ENCODE results near the gene GPX4. TPM values are rescaled to one million over a fixed set of nuclear protein-coding genes. Genes with fewer than 3 reads are reported as not detected.
A peak's percentile ranks its signal among the peaks of the same experiment; 100 is the strongest.
"Not testable (repeated sequence)": the region's sequence is repeated elsewhere in the genome, so short reads cannot be mapped to it uniquely, and the experiment has no call there.

The GPX4 gene
- total RNA-seq, 8 experiments from 2014 or later, result 331 to 509 (median 399) TPM

DNA sequence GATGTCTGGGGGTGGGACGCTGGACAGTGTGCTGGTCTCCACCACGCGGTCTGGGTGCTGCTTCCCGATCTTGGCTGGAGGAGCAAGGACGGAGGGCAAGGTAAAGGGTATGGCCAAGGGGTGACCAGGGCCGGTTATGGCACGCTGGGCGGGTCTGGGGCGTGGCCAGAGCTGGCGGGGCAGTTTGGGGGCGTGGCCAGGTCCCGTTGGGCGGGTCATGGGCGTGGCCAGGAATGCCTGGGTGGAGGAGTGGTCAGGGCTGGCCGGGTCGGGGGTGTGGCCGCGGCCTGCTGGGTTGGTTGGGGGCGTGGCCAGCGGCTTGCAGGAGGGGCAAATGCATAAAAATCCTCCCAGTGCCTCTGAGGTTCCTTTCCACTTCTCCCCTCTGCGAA, 19.2 kb downstream of the GPX4 start:
- Histone ChIP-seq H3K4me3 (no peak overlapping the region), H3K4me1 (replicated peaks in 1 of 2) (peaks cover 2 to 10% of the 10 kb centered on the region in 2 donors), H3K27ac (no peak overlapping the region)
- ATAC-seq (replicated peaks in 6 of 8), result peak; percentile 8 to 83 (median 68)
- in situ Hi-C loops (cut with MboI; ENCODE audit: low pct_unique_long_range_greater_than_20kb in 2 of 9, low sequenced_read_pairs in 9 of 9, unreplicated experiment in 9 of 9), result no loop called here
- WGBS, 10 experiments, result 61% methylated on average over 5 of the region's 21 CpGs; no CpG with 5 or more reads in 9 of the 10 experiments

DNA sequence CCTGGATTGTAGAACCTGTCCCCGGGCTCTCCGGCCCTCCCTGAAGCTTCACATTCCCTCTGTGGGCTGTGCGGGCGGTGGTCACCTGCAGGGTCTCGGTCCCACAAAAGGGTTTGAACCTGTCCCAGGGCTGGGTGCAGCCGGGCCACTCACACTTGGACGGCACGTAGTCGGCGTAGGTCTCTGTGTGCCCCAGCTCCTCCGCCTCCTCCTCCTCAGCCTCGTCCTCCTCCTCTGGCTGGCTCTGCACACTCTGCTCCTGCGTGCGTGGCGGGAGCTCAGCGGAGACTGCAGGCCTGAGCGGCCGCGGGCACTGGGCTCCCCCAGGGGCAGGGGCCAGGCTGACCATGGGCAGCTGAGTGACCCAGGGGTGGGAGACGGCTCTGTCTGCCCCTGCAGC, 19.6 kb downstream of the GPX4 start:
- no peak overlapping the region for H3K27ac ChIP-seq
- peaks cover 2 to 10% of the 10 kb centered on the region in 2 donors for H3K4me1 ChIP-seq (replicated peaks in 1 of 2)
- no peak overlapping the region for H3K4me3 ChIP-seq
- in situ Hi-C loops (cut with MboI; ENCODE audit: low pct_unique_long_range_greater_than_20kb in 2 of 9, low sequenced_read_pairs in 9 of 9, unreplicated experiment in 9 of 9), result no loop called here
- 60 to 100% (median 82%) methylated on average over 1 to 7 of the region's 20 CpGs; no CpG with 5 or more reads in 6 of the 10 experiments for WGBS, 10 experiments
- peak; percentile 0 to 36 (median 8) for ATAC-seq (replicated peaks in 6 of 8)

DNA sequence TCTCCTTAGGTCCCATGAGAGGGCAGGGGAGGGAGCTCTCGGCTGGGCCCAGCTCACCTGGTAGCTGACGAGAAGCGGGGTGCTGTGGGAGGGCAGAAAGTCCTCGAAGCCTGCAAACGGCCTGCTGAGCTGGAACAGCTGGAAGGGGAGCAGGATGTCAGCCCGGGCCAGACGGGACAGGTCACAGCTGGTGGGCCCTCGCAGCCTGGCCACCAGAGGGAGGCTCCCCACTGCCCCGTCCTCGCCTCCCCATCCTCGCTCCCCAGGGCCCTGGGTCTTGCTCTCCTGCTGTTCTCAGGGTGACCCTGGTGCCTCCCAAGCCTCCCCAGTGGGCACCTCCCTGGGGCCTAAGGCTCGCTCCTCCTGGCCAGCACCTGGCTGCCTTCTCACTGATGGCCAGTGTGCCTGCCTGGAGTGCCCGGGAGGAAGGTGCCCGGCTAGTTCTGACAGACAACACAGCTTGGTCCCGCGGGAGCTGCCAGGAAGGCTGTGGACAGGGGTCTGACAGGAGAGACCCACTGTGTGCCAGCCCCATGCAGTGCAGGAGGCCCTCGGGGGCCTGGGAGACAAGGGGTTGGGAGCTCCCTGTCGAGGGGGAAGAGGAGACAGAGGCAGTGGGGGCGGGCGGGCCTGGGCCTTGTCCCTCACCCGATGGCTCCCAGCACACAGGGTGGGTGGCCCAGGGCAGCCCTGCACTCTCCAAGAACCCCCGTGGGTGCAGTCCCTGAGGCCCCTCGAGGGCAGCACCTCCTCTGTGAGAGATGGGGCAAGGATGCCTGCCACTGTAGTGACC, 20.3 kb downstream of the GPX4 start:
- ATAC-seq (replicated peaks in 6 of 8), result peak in 2 of 8 experiments; percentile 11 to 16
- Histone ChIP-seq H3K27ac (no peak overlapping the region), H3K4me3 (no peak overlapping the region), H3K4me1 (replicated peaks in 1 of 2) (peaks cover 2 to 10% of the 10 kb centered on the region in 2 donors)
- in situ Hi-C loops (cut with MboI; ENCODE audit: low pct_unique_long_range_greater_than_20kb in 2 of 9, low sequenced_read_pairs in 9 of 9, unreplicated experiment in 9 of 9), result no loop called here
- 63 to 100% methylated on average over 1 to 4 of the region's 23 CpGs; no CpG with 5 or more reads in 8 of the 10 experiments for WGBS, 10 experiments

DNA sequence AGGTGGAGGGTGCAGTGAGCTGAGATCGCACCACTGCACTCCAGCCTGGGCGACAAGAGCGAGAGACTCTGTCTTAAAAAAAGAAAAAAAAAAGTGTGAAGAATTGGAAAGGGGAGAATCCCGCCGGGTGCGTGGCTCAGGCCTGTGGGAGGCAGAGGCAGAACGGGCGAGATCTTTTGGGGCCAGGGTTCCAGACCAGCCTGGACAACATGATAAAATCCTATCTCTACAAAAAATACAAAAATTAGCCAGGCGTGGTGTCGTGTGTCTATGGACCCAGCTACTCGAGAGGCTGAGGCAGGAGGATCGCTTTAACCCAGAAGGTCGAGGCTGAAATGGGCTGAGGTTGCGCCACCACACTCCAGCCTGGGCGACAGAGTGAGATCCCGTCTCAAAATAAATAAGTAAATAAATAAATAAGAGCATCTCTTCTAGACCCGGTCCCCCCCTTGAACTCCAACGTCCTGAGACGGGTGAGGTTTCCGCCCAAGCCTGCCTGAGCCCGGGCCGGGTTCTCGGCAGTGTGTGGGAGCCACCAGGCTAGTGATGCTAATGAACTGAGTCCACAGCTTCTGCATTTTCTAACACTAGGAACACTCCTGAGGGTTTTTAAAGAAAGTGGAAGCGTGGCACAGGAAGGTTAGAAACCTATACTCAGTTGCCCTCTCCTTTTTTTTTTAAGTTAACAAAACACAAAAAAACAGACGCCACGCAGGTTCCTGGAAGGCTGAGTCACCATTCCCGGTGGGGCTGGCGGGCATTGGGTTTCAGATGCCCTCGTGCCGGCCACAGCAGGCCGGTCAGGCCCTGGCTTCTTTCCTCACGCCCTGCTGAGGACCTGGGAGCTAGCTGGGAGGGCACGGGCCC, 22.0 kb downstream of the GPX4 start:
- no peak overlapping the region for H3K4me3 ChIP-seq
- H3K4me1 ChIP-seq (replicated peaks in 1 of 2), result peaks cover 3 to 10% of the 10 kb centered on the region in 2 donors
- no peak for ATAC-seq (replicated peaks in 6 of 8)
- no peak overlapping the region for H3K27ac ChIP-seq
- 62 to 100% (median 88%) methylated on average over 1 to 16 of the region's 33 CpGs; no CpG with 5 or more reads in 2 of the 10 experiments for whole genome bisulfite sequencing, 10 experiments
- in situ Hi-C loops (cut with MboI; ENCODE audit: low pct_unique_long_range_greater_than_20kb in 2 of 9, low sequenced_read_pairs in 9 of 9, unreplicated experiment in 9 of 9), result no loop called here

DNA sequence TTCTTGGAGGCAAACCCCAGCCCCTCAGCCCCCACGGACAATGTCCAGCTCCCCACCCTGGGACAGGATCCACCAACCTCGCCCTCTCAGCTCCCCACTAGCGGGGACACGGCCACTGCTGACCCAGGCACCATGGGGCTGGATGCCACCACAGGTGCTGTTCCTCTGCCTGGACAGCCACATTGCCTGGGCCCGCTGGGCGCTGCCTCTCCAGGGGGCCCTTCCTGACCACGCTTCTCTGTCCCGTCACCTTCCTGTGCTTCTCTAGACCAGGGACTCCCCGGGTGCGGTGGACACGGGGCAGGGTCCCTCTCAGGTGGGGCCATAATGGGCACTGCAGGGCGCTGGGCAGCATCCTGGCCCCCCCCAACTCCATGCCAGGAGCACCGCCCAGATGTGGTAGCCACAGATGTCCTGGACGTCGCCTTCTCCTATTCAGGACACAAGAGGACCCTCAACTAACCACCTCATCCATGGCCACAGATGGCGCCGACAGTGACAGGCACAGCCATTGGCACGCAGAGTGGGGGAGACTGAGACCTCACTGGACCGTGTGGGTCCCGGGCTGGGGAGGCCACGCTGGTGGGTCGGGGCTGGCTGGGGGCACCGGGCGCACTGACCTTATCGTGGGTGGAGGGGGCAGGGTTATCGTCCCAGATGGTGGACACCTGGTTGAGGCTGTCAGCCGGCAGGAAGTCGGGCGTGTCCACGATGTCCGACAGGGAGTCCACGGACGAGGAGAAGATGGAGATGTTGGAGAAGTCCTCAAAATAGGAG, 23.4 kb downstream of the GPX4 start:
- H3K4me1 ChIP-seq (replicated peaks in 1 of 2), result peaks cover 15 to 21% of the 10 kb centered on the region in 2 donors
- no peak overlapping the region for H3K4me3 ChIP-seq
- ATAC-seq (replicated peaks in 6 of 8), result no peak
- in situ Hi-C loops (cut with MboI; ENCODE audit: low pct_unique_long_range_greater_than_20kb in 2 of 9, low sequenced_read_pairs in 9 of 9, unreplicated experiment in 9 of 9), result no loop called here
- no peak overlapping the region for H3K27ac ChIP-seq
- WGBS, 10 experiments, result 80 to 95% methylated on average over 1 to 4 of the region's 33 CpGs; no CpG with 5 or more reads in 8 of the 10 experiments

DNA sequence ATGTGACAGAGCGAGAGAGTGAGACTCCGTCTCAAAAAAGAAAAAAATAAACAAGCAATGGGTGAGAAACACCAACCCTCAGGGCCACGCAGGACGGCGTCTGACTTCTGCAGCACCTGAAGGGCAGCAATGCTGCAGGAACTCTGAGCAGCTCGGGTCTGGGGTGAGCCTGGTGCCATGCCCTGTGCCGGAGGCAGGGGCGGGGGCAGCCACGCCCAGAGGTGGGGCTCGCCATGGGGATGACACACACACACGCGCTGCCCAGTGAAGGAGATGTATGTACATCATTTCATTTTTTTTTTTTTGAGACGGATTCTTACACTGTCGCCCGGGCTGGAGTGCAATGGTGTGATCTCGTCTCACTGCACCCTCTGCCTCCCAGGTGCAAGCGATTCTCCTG, 24.3 kb downstream of the GPX4 start:
- Histone ChIP-seq H3K4me1 (replicated peaks in 1 of 2) (peaks cover 24 to 27% of the 10 kb centered on the region in 2 donors), H3K27ac (no peak overlapping the region), H3K4me3 (no peak overlapping the region)
- in situ Hi-C loops (cut with MboI; ENCODE audit: low pct_unique_long_range_greater_than_20kb in 2 of 9, low sequenced_read_pairs in 9 of 9, unreplicated experiment in 9 of 9), result no loop called here
- 80 to 100% (median 100%) methylated on average over 3 to 9 of the region's 17 CpGs; no CpG with 5 or more reads in 7 of the 10 experiments for WGBS, 10 experiments
- peak in 2 of 8 experiments; percentile 2 to 12 for ATAC-seq (replicated peaks in 6 of 8)

DNA sequence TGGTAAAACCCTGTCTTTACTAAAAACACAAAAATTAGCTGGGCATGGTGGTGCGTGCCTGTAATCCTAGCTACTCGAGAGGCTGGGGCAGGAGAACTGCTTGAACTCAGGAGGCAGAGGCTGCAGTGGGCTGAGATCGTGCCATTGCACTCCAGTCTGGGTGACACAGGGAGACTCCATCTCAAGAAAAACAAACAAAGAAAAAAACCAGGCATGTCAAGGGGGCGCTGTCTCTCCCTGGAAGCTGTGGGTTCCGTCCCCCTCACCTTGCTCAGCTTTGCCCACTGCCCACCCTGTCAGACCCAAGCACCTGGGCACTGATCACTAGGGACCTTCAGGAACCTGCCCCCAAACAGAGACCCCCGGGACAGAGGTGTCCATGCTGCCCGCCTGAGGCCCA, 25.3 kb downstream of the GPX4 start:
- 63 to 100% (median 90%) methylated on average over 1 to 5 of the region's 7 CpGs; no CpG with 5 or more reads in 4 of the 10 experiments for WGBS, 10 experiments
- peaks cover 21 to 23% of the 10 kb centered on the region in 2 donors for H3K4me1 ChIP-seq (replicated peaks in 1 of 2)
- in situ Hi-C loops (cut with MboI; ENCODE audit: low pct_unique_long_range_greater_than_20kb in 2 of 9, low sequenced_read_pairs in 9 of 9, unreplicated experiment in 9 of 9); H3K27ac ChIP-seq; ATAC-seq (replicated peaks in 6 of 8); H3K4me3 ChIP-seq: not testable (repeated sequence)

DNA sequence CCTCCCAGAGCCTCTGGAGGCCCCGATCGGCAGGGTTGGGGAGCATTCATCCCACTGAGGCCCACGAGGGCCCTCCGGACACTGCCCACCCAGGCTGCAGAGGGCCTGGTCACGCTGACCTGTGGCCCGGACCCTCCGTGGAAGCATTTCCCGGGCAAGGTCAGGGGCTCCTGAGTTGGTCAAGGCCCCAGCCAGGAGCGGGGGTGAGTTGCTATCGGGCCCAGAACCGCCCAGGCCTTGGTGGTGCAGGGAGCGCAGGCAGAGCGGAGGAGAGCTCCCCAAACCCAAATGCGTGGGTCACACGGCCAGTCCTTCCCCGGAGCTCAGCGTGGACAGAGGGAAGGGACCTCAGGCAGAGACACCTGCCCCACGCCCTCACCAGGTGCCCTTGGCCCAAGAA, 25.7 kb downstream of the GPX4 start:
- WGBS, 10 experiments, result 78 to 80% methylated on average over 1 to 3 of the region's 18 CpGs; no CpG with 5 or more reads in 8 of the 10 experiments
- no peak for ATAC-seq (replicated peaks in 6 of 8)
- in situ Hi-C loops (cut with MboI; ENCODE audit: low pct_unique_long_range_greater_than_20kb in 2 of 9, low sequenced_read_pairs in 9 of 9, unreplicated experiment in 9 of 9), result no loop called here
- no peak overlapping the region for H3K4me3 ChIP-seq
- no peak overlapping the region for H3K27ac ChIP-seq
- H3K4me1 ChIP-seq (replicated peaks in 1 of 2), result peaks cover 21 to 23% of the 10 kb centered on the region in 2 donors

DNA sequence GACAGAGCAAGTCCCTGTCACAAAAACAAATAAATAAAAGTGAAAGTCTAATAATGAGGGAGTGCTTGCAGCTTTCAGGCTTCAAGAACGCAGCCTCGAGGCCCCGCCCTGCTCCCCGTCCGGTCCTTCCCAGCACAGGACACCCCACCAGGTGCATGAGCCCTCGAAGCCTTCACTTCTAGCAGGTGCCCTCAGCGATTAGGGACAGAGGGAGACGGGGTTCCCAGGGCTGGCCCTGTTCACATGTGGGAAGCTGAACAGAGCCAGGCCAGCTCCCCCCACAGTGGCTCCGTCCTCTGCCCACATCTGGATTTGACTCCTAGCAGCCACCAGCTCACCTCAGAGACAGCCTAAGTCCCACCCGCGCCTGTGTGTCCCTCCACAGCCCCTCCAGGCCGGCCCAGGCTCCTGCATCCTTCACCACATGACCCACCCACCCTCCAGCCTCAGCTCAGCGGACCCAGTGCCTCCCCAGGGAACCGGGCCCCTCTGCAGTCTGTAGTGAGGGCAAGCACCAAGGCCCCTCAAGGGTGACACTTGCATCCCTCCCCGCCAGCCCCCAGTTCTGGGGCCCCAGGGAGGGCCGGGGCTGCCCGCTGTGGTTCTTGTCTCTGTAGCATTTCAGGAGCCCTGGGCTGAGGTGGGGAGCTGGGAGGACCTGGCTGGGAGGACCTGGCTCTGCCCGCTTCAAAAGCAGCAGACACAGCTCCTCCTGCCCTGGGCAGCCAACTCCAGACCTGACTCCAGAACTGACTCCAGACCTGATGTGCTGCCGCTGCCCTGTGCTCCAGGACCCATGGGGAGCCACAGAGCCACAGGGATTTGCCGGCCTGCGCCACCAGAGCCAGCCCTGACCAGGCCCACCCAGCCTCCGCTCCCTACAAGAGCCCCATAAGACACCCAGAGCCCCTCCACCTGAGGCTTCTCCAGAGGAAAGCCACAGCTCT, 27.2 kb downstream of the GPX4 start:
- in situ Hi-C loops (cut with MboI; ENCODE audit: low pct_unique_long_range_greater_than_20kb in 2 of 9, low sequenced_read_pairs in 9 of 9, unreplicated experiment in 9 of 9), result no loop called here
- Histone ChIP-seq H3K4me3 (peak overlapping the region; percentile 12 to 46 (median 29)), H3K4me1 (replicated peaks in 1 of 2) (peaks cover 21 to 23% of the 10 kb centered on the region in 2 donors), H3K27ac (peak overlapping the region in 1 of 2 donors; percentile 69)
- 20 to 88% (median 85%) methylated on average over 1 to 5 of the region's 22 CpGs; no CpG with 5 or more reads in 7 of the 10 experiments for WGBS, 10 experiments
- peak; percentile 1 to 42 (median 18) for ATAC-seq (replicated peaks in 6 of 8)

DNA sequence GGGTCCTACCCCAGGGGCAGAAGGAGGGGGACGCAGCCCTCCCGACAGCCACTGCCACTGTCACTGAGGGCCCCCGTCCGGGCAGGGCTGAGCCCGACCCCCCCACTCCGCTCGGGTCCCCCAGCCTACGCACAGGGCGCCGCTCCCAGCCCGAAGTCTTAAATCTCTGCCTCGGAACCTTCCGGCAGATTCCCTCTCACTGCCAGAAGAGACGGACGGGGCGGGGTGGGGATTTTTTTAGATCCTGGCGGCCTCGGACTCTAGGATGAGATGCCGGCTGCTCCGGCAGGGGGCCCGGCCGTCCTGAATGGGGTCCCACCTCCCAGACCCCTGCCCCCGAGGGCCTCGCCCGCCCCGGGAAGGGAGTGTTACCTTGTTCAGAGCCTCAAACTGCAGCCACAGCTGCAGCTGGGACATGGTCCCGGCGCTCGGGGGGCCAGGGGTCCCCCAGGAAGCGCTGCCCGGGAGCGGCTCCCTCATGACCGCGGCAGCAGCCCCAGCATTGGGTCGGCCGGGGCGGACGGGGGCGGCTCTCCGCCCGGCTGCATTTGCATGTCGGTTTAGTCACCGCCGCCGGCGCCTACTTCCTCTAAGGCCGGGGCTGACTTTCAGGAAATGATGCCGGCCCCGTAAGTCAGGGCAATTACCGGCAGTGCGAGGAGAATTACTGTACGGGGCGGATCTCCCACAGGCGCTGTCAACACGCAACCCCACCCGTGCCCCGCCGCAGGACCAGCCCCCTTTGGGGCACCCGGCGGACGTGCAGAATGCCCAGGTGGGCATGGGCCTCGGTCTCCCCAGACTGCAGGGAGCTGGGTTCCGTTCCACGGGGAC, 28.1 kb downstream of the GPX4 start:
- Histone ChIP-seq H3K27ac (peak overlapping the region in 1 of 2 donors; percentile 69), H3K4me1 (replicated peaks in 1 of 2) (peaks cover 21 to 23% of the 10 kb centered on the region in 2 donors), H3K4me3 (peak overlapping the region; percentile 12 to 46 (median 29))
- peak; percentile 53 to 83 (median 72) for ATAC-seq (replicated peaks in 6 of 8)
- in situ Hi-C loops (cut with MboI; ENCODE audit: low pct_unique_long_range_greater_than_20kb in 2 of 9, low sequenced_read_pairs in 9 of 9, unreplicated experiment in 9 of 9), result no loop called here
- 0% methylated on average over 5 of the region's 64 CpGs; no CpG with 5 or more reads in 9 of the 10 experiments for WGBS, 10 experiments
